UCSD-AML1 (cell line): ENCODE results near the gene NDUFV3.
"Not testable (repeated sequence)": the region's sequence is repeated elsewhere in the genome, so short reads cannot be mapped to it uniquely, and the experiment has no call there.

Experiments
- DNase-seq: peaks from one replicate; lab custom pipeline; 2025; ENCODE audit not compliant: unreplicated experiment; lab: John Stamatoyannopoulos, UW

NDUFV3 gene

GRCh38 chr21:42933137-42933970, 40.2 kb downstream of the NDUFV3 start:
- DNase-seq, result not testable (repeated sequence)

DNA sequence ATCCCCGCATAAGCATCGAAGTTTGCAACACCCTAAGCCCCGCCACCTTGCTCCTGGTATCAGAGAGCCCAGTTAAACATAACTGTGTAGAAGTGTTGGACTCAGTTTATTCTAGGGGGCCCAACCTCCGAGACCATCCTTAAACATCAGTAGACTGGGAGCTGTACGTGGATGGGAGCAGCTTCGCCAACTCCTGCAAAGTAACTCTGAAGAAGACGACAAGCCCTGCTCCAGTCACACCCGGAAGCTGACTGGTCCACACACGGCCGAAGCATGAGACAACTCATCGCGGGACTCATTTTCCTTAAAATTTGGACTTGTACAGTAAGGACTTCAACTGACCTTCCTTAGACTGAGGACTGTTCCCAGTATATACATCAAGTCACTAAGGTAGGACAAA, 40.9 kb downstream of the NDUFV3 start:
- DNase-seq, result not testable (repeated sequence)

GRCh38 chr21:42936360-42936759, 43.3 kb downstream of the NDUFV3 start:
- not testable (repeated sequence) for DNase-seq

- not testable (repeated sequence) for DNase-seq
These were observed 44.2 kb downstream of the NDUFV3 start for GRCh38 chr21:42937034-42937940.

- DNase-seq, result no peak
These were observed 45.0 kb downstream of the NDUFV3 start for GRCh38 chr21:42937960-42938605.

DNA sequence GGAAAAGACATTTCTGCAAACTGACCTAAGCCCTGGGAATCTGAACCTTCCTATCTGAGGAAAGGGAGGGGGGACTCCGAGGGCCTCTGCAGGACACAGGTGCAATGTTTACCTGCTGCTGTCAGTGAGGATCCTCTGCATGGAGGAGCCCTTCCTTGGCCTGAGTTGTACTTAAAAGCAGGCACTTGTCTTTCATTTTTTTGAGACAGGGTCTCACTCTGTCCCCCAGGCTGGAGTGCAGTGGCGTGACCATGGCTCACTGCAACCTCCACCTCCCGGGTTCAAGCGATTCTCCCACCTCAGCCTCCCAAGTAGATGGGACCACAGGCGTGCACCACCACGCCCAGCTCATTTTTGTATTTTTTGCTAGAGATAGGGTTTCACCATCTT, 45.5 kb downstream of the NDUFV3 start:
- DNase-seq, result not testable (repeated sequence)

GRCh38 chr21:42939582-42940413, 46.7 kb downstream of the NDUFV3 start:
- no peak for DNase-seq

GRCh38 chr21:42941696-42942085, 48.6 kb downstream of the NDUFV3 start:
- DNase-seq, result no peak

DNA sequence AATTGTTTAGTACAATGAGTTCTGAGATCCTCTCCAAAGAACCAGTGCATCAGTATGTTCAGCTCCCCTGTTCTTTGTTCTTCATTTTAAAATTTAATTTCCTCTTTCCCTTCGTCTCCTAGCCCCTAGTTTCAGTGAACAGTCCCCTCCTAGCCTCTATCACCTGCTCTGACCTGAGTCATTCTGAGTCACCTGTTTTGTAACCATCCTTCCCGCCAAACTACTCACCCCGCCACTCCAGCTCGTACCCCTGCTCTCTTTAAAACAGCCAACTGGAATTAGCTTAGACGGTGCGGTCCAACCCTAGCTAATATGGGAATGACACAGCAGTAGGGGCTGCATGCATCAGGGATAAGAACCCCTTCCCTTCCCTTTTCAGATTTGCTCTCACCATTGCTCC, 49.1 kb downstream of the NDUFV3 start:
- DNase-seq, result no peak

GRCh38 chr21:42949094-42949755, 56.1 kb downstream of the NDUFV3 start:
- DNase-seq, result not testable (repeated sequence)

DNA sequence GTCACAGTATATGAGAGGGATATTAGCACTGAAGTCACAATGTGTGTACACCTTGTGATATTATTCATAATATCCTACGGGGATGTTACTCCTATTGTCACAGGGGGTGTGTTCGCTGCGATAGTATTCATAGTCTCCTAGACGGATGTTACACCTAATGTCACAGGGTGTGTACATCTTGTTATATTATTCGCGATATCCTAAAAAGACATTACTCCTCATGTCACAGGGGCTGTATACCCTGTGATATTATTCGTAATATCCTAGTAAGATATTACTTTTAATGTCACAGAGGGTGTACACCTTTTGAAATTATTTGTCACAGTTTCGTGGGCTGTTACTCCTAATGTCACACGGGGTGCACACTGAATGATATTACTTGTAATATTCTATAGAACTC, 58.1 kb downstream of the NDUFV3 start:
- DNase-seq, result not testable (repeated sequence)

GRCh38 chr21:42956824-42957630, 63.9 kb downstream of the NDUFV3 start:
- DNase-seq, result no peak

DNA sequence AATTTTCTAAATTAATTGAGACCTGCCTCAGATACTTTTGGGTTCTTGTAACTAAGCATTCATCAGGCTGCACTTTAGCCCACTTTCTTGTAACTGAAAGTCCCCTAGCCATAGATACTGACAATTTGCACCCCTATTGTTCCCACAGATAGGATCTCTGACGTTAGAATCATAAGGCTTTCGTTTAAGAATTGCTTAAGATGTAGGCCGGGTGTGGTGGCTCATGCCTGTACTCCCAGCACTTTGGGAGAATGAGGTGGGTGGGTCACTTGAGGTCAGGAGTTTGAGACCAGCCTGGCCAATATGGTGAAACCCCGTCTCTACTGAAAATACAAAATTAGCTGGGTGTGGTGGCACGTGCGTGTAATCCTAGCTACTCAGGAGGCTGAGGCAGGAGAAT, 65.0 kb downstream of the NDUFV3 start:
- DNase-seq, result not testable (repeated sequence)

DNA sequence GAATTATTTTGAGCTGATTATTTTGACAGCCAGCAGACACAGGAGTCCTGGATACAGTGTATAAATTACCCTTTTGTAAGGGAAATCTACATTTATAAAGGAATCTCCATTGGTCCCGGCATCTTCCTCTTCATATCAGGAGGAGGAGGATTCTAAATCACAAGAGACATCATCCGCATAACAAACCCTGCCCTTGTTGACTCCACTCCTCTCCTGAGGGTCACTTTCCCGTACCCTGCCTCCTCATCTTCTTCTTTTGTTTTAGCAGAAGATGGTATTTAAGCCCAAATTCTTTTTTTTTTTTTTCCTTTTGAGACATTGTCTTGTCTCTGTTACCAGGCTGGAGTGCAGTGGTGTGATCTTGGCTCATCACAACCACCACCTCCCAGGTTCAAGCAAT, 66.6 kb downstream of the NDUFV3 start:
- DNase-seq, result no peak

DNA sequence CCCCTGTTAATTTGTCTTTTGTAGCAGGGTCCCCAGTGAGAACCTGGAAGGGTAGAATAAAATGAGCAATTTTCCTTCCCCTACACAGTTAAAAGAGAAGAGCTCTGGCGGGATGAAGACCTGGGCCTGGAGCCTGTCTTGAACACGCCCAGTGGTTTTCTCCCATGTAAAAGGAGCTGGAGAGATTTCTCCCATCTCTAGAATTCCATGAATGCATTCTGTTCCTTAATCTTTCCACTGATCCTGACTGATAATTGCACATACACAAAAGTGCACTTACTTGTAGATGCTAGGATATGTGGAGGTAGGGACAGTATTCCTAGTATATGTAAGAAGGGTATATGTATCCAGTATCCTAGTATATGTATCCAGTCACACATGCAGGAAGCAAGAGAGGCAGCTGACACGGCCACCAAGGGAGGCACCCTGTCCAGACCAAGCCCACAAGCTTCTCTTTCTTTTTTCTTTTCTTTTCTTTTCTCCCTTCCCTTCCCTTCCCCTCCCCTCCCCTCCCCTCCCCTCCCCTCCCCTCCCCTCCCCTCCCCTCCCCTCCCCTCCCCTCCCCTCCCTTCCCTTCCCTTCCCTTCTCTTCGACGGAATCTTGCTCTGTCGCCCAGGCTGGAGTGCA, 69.4 kb downstream of the NDUFV3 start:
- DNase-seq, result no peak
